OCI-LY7 (cell line): Measurements from ENCODE around the gene ITPKB.

Experiments used
- EZH2phosphoT487 ChIP-seq: fragments of 200-600 bp; sonication (generic); IDR thresholded peaks from 2 replicates; pipeline ENCODE4 v1.6.1; 2018; ENCODE audit warnings: low read depth, borderline replicate concordance, mild to moderate bottlenecking, mixed run types, antibody characterized with exemption, low read length, moderate library complexity, mixed read lengths
- TF ChIP-seq, protein P1 (sequence below): fragments of 200-600 bp; sonication (generic); conservative IDR thresholded peaks from 2 replicates; pipeline ENCODE4 v1.5.1; 2014; ENCODE audit warnings: mild to moderate bottlenecking, antibody characterized with exemption, low read length, moderate library complexity, mixed read lengths

DNA sequence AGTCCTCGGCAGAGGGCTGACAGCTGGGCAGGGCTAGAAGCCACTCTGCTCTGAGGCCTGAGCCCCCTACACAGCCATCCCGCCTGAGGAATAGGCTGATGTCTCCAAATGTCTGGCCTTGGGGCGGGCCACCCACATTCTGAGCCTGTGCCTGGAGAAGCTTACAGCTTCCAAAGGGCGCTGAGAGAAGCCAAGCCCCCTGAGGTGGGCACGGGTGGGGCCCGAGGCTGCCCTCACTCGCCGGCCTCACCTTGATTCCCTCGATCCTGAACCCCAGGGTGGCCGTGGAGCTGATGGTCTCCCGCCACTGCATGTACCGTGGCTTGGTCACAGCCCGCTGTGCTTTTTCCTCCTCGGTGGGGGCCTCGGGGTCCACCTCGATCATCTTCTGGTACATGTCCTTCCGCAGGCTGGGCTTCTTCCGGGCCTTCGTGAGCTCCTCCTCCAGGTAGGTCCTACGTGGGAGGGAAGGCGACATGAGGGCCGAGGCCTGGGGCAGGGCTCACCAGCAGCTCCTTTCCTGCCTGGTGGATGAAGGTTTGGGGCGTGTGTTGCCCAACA lies 97.3 kb downstream of the ITPKB start:
- TF ChIP-seq, protein P1, sequence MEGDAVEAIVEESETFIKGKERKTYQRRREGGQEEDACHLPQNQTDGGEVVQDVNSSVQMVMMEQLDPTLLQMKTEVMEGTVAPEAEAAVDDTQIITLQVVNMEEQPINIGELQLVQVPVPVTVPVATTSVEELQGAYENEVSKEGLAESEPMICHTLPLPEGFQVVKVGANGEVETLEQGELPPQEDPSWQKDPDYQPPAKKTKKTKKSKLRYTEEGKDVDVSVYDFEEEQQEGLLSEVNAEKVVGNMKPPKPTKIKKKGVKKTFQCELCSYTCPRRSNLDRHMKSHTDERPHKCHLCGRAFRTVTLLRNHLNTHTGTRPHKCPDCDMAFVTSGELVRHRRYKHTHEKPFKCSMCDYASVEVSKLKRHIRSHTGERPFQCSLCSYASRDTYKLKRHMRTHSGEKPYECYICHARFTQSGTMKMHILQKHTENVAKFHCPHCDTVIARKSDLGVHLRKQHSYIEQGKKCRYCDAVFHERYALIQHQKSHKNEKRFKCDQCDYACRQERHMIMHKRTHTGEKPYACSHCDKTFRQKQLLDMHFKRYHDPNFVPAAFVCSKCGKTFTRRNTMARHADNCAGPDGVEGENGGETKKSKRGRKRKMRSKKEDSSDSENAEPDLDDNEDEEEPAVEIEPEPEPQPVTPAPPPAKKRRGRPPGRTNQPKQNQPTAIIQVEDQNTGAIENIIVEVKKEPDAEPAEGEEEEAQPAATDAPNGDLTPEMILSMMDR = no peak
- TF ChIP-seq EZH2phosphoT487 = no peak
